SU-DHL-6 (cell line): Measurements from ENCODE around the gene CSF1.

Experiments
- EZH2phosphoT487 ChIP-seq: fragments of 200-600 bp; sonication (generic), shearing (Covaris generic); conservative IDR thresholded peaks from 2 replicates; pipeline ENCODE4 v1.6.1; 2018; ENCODE audit warnings: mild to moderate bottlenecking, antibody characterized with exemption, low read length, moderate library complexity, mixed read lengths
- TF ChIP-seq, protein P1 (sequence below): fragments of 200-600 bp; sonication (generic); IDR thresholded peaks from one replicate; pipeline ENCODE4 v1.5.1; 2017; ENCODE audit warnings: antibody characterized with exemption, mild to moderate bottlenecking, low read length, moderate library complexity; ENCODE audit not compliant: insufficient read depth, poor library complexity, severe bottlenecking

DNA sequence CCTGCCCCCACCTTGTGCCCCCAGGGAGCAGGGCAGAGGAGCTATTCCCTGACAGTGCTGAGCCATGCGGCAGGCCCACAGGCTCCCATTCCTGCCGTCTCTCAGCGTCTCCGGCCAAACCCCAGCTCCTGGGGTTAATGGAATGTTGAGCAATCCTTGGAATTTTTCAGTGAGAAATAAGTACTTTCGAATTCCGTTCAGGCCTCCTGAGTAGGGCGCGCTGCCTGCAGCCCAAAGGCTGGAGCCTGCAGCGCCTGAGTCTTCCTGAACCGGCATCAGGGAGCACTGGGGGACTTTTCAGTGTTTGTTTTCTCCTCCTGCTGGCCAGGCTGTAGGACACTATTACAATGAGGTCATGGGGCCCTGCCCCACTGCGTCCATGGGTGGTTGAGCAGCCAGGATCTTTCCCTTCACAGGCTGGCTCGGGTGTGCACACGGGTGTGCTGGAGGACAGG lies 33.3 kb upstream of the CSF1 start:
- TF ChIP-seq, protein P1, sequence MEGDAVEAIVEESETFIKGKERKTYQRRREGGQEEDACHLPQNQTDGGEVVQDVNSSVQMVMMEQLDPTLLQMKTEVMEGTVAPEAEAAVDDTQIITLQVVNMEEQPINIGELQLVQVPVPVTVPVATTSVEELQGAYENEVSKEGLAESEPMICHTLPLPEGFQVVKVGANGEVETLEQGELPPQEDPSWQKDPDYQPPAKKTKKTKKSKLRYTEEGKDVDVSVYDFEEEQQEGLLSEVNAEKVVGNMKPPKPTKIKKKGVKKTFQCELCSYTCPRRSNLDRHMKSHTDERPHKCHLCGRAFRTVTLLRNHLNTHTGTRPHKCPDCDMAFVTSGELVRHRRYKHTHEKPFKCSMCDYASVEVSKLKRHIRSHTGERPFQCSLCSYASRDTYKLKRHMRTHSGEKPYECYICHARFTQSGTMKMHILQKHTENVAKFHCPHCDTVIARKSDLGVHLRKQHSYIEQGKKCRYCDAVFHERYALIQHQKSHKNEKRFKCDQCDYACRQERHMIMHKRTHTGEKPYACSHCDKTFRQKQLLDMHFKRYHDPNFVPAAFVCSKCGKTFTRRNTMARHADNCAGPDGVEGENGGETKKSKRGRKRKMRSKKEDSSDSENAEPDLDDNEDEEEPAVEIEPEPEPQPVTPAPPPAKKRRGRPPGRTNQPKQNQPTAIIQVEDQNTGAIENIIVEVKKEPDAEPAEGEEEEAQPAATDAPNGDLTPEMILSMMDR = no peak
- no peak for TF ChIP-seq EZH2phosphoT487
